ENCODE results near the gene AURKAIP1.

AURKAIP1 gene

DNA sequence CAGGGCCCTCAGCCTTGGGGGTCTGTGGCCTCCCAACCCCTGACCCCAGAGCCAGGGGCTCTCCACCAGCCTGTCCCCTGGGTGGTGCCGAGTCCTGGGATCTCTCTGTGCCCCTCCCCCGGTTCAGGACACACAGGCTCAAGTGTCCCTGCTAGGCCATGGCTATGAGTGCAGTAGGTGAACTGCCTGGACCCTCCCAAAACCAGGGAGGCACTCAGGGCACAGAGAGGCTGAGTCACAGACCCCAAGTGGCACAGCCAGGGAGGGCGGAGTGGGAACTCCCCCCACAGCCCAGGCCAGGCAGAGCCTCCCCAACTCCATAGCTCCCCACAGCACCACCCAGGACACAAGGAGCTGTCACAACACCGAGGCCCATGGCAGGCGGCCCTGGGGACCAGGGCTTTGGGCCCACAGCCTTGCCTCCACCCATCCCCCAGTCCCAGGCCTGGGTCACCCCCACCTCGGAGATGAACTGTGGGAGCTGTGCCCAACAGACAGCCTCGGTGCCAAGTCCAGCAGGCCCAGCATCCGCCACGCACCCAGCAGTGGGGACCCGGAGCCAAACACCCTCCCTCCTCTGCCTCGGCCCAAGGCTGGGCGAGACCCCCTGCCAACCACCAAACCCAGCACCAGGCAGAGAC lies 29.0 kb downstream of the AURKAIP1 start:
- DNase-seq, result no peak

- no peak for DNase-seq
Measured at GRCh38 chr1:1345384-1345783, 29.6 kb downstream of the AURKAIP1 start.

DNA sequence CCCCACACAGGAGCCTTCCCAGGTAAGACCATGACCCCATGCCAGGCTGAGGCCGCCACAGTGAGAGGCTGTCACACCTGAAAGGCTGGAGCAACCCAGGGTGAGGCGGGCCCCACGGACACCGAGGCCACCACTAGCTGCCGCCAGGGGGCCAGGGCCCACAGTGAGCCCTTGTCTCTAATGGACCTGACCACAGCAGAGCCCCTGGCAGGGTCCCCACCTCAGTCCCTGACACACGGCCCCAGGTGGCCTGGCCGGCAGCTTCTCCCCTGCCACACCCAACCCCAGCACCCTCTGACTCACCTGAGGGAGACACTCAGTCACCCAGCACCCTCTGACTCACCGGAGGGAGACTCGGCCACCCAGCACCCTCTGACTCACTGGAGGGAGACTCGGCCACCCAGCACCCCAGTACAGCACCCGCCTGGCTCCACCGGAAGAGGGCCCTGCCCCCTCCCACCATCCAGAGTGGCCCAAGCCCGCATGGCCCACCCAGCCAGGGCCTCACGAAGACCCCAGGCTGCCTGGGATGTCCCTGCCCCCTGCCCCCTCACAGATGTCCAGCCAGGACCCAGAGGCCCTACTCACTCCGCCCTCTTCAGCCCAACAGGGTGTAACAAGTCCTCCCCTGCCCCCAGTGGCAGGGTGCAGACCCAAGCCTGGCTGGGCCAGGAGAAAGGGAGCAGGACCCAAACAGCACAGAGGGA lies 30.2 kb downstream of the AURKAIP1 start:
- DNase-seq, result no peak

DNA sequence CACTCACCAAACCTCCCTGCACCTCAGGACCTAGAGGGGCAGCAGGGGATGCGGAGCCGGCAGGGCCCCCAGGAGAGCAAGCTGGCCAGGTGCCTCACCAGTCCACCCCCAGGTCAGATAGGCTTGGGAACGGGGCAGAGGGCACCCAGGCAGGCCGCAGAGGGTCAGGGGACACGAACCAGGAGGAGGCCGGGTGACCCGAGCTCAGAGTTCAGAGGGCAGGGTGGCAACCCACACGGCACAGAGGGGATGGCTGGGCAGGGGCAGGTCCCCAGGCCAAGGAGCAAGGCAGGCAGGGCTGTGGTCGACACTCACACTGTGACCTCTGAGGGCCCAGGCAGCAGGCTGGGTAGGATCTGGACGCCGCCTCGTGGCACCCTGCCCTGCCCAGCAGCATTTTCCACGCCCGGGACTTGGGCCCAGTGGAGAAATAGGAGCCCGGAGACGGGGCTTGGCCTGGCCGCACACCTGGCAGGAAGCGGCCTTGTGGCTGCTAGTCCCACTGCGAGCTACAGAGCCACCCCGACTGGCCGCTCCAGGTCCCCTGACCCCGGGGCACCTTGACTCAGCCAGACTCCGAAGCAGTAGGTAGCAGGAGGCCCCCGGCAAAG lies 31.1 kb downstream of the AURKAIP1 start:
- no peak for DNase-seq

GRCh38 chr1:1342584-1343115 lies 32.4 kb downstream of the AURKAIP1 start:
- no peak for DNase-seq

- no peak for DNase-seq
Measured at GRCh38 chr1:1342061-1342562, 32.9 kb downstream of the AURKAIP1 start.

GRCh38 chr1:1341549-1342021 lies 33.4 kb downstream of the AURKAIP1 start:
- DNase-seq, result no peak

DNA sequence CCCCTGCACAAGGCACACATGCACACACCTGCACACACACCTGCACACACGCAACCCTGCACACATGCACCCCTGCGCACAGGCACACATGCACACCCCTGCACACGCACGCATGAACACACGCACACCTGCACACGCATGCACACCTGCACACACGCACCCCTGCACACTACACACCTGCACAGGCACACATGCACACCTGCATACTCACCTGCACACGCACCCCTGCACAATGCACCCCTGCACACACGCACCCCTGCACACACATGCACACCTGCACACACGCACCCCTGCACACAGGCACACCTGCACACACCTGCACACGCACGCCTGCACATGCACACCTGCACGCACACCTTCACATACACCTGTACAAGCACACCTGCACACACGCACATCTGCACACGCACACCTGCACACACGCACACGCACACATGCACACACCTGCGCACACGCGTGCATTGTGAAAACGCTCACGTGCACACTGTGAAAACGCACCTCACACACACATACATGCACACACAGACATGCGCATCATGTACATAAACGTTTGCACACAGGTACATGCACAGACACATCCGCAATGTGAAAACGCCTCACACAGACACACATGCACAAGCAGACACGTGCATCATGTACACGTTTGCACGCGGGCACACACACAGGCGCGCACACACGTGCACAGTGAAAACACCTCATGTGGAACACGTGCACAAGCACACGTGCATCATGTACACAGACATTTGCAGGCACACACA lies 34.0 kb downstream of the AURKAIP1 start:
- DNase-seq, result no peak

GRCh38 chr1:1340185-1340584 lies 34.8 kb downstream of the AURKAIP1 start:
- no peak for DNase-seq

DNA sequence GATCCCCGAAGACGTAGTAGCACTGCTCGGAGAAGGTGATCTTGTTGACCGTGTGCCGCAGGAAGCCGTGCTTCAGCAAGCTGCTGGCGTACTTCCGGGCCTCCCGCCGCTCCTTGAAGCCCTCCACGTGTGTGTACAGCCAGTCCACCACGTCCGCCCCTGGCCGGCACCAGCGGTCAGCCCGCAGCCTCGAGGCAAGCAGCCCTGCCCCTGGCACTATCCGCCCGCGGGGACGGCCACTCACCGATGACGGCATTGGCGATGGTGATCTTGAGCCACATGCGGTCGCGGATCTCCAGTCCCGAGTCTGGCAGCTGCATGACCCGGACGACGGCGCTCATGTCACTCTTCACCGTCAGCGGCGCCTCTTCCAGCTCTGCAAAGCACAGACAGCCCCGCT lies 36.7 kb downstream of the AURKAIP1 start:
- DNase-seq, result no peak

- DNase-seq, result no peak
Measured at GRCh38 chr1:1337793-1338147, 37.2 kb downstream of the AURKAIP1 start.

DNA sequence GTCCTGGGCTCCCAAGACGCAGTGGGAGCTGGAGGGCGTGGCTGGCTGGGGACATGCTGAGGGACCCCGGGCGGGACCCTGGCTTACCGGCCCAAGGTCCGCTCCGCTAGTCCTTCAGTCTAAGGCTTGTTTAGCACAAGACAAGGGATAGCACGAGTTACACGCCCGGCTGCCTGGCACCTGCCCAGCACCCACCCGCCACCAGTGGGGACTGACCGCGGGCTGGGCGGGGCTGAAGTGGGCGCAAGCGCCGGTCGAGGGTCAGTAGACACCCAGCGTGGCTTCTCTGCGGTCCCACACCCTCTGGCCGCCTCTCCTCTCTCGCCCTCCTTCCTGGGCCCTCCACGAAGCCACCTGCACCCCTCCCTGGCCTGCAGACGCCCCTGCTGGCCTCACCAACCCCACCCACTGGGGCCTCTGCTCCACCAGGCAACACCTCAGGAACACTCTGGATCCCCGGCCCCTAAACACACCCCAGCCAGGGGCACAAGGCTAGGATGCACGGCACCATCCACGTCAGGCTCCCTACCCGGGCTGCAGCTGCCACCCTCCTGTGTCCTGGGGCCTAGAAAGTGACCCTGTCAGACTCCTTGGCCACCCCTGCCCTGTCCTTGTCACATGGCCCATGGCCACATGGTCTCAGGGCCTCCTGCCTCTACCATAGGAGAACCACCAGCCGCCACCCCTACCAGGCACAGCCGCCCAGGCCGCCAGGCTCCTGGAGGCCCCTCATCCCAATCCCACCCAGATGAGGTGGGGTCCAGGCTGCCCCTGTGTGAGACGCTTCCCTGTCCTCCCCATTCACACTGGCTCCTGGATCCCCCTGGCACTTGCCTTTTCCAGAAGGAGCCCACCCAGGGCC lies 37.8 kb downstream of the AURKAIP1 start:
- DNase-seq, result no peak

- no peak for DNase-seq
Measured at GRCh38 chr1:1336446-1336845, 38.6 kb downstream of the AURKAIP1 start.

- no peak for DNase-seq
Measured at GRCh38 chr1:1335792-1336248, 39.2 kb downstream of the AURKAIP1 start.

- DNase-seq, result no peak
Measured at GRCh38 chr1:1335283-1335682, 39.7 kb downstream of the AURKAIP1 start.

GRCh38 chr1:1334835-1335234 lies 40.2 kb downstream of the AURKAIP1 start:
- DNase-seq, result no peak

- DNase-seq, result no peak
Measured at GRCh38 chr1:1333551-1334241, 41.3 kb downstream of the AURKAIP1 start.

DNA sequence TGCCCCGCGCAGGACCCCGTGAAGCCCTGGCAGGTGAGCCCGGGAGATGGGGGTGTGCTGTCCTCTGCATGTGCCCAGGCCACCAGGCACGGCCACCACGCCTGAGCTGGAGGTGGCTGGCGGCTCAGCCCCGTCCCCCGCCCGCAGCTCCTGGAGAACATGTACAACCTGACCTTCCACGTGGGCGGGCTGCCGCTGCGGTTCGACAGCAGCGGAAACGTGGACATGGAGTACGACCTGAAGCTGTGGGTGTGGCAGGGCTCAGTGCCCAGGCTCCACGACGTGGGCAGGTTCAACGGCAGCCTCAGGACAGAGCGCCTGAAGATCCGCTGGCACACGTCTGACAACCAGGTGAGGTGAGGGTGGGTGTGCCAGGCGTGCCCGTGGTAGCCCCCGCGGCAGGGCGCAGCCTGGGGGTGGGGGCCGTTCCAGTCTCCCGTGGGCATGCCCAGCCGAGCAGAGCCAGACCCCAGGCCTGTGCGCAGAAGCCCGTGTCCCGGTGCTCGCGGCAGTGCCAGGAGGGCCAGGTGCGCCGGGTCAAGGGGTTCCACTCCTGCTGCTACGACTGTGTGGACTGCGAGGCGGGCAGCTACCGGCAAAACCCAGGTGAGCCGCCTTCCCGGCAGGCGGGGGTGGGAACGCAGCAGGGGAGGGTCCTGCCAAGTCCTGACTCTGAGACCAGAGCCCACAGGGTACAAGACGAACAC lies 42.1 kb downstream of the AURKAIP1 start:
- no peak for DNase-seq

- no peak for DNase-seq
Measured at GRCh38 chr1:1332031-1332755, 42.8 kb downstream of the AURKAIP1 start.
